Urinary bladder (tissue), 2 donors: ENCODE data around the gene TRAPPC11. TPM values are rescaled to one million over a fixed set of nuclear protein-coding genes. Genes with fewer than 3 reads are reported as not detected.

Experiments
- polyA plus RNA-seq: library from polyadenylated mRNA; stranded (reverse); fragments of 200-250 nt; gene quantifications from one replicate; pipeline ENCODE4 v1.2.3, GENCODE V29; 2013
- small RNA-seq: library from RNA; depleted of rRNA; stranded (forward); fragments of <200 nt; gene quantifications from one replicate; pipeline ENCODE3, GENCODE V24; 2014
- total RNA-seq: library from RNA; depleted of rRNA; stranded (reverse); fragments of >200 nt; gene quantifications from one replicate; pipeline ENCODE4 v1.2.3, GENCODE V29; 2014
- donor health status: healthy.

Gene TRAPPC11
- total and polyA plus RNA-seq, 2 donors = 19.3 to 83.5 TPM

Small RNA genes within 50 kb of the gene (small RNA-seq; reads per million reads assigned to genes)
- gene RNU6-1053P (not detected), gene RNU6-335P (not detected), gene RNU6-479P (not detected)

Other genes starting within 250 kb of the TRAPPC11 start
- gene CDKN2AIP, start 214.7 kb upstream of the TRAPPC11 start, total RNA-seq = 19.6 TPM
- gene CDKN2AIP, start 214.7 kb upstream of the TRAPPC11 start, polyA plus RNA-seq = 19.1 TPM
- 13.9 TPM for gene ING2, start 154.2 kb upstream of the TRAPPC11 start, total RNA-seq
- 15.5 TPM for gene ING2, start 154.2 kb upstream of the TRAPPC11 start, polyA plus RNA-seq
- gene RWDD4, start 108 bp upstream of the TRAPPC11 start, total RNA-seq = 31.4 TPM
- gene RWDD4, start 108 bp upstream of the TRAPPC11 start, polyA plus RNA-seq = 18.0 TPM
- gene STOX2, start 246.0 kb downstream of the TRAPPC11 start, total RNA-seq = 35.7 TPM
- 4.0 TPM for gene STOX2, start 246.0 kb downstream of the TRAPPC11 start, polyA plus RNA-seq